Peyer's patch (tissue), 4 donors: Measurements from ENCODE around the gene TMEM131.

Experiments
- POLR2A ChIP-seq, 2 donors: fragments of 450-650 bp; IDR thresholded peaks; one replicate each; pipeline ENCODE4 v1.5.1; 2017; ENCODE audit warnings: antibody characterized with exemption in 2 of 2, mild to moderate bottlenecking in 2 of 2, moderate library complexity in 2 of 2
- TF ChIP-seq, protein P1 (sequence below), 6 experiments: fragments of 450-650 bp in 4 of 6; fragments of 200-600 bp in 2 of 6; sonication (generic) in 1 of 6; IDR thresholded peaks; one replicate each; pipeline ENCODE4 v1.5.1; 2017 to 2019; ENCODE audit warnings: antibody characterized with exemption in 6 of 6, mild to moderate bottlenecking in 3 of 6, moderate library complexity in 1 of 6

DNA sequence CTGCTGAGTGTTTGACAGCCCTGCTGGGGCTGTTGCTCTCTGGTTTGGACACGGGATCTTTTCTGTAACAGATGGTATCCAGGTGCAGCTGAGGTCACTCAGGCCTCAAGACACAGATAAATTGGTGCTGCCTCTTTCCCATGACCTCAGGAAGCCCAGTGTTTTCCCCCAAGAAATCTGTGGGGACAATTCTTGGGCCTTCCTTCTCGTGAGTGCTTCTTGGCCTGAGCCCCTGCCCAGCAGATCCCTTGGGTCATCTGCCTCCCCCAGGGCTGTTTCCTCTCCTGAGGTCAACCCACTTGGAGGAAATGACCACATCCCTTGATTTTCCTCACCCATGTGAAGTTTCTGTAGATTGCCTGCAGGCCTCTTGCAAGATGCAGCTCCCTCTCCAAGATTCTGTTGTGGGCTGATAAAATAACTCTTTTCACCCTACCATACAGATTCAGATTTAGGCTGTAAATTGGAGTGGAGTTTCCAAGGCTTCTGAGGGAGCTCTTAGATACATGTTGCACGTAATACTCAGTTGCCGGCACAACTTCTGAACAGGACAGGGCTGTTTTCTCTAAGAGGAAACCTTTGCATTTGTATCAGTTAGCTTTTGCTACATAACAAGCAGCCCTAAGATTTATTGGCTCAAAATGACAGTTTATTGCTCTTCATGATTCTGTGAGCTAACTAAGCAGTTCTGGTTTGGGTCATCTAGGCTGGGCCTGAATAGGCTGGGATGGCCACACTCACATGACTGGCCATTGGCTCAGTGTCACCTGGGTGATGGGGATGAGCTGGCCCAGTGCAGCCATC, 269.3 kb downstream of the TMEM131 start:
- TF ChIP-seq, protein P1, sequence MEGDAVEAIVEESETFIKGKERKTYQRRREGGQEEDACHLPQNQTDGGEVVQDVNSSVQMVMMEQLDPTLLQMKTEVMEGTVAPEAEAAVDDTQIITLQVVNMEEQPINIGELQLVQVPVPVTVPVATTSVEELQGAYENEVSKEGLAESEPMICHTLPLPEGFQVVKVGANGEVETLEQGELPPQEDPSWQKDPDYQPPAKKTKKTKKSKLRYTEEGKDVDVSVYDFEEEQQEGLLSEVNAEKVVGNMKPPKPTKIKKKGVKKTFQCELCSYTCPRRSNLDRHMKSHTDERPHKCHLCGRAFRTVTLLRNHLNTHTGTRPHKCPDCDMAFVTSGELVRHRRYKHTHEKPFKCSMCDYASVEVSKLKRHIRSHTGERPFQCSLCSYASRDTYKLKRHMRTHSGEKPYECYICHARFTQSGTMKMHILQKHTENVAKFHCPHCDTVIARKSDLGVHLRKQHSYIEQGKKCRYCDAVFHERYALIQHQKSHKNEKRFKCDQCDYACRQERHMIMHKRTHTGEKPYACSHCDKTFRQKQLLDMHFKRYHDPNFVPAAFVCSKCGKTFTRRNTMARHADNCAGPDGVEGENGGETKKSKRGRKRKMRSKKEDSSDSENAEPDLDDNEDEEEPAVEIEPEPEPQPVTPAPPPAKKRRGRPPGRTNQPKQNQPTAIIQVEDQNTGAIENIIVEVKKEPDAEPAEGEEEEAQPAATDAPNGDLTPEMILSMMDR (IDR thresholded peaks at IDR 0.05), result no peak
- TF ChIP-seq POLR2A (IDR thresholded peaks at IDR 0.05), result no peak
